GOT3 (cell line): ENCODE results near the gene RCL1.

Experiments used
- DNase-seq: peaks from one replicate; lab custom pipeline; 2025; ENCODE audit warnings: mixed read lengths; lab: John Stamatoyannopoulos, UW

The RCL1 gene

GRCh38 chr9:4844056-4844838 is 51.5 kb downstream of the RCL1 start:
- no peak for DNase-seq

GRCh38 chr9:4849369-4849768 is 56.6 kb downstream of the RCL1 start:
- DNase-seq, result no peak

- DNase-seq, result no peak
Measured at GRCh38 chr9:4850603-4851310, 58.0 kb downstream of the RCL1 start.

- no peak for DNase-seq
Measured at GRCh38 chr9:4852419-4852818, 59.7 kb downstream of the RCL1 start.

GRCh38 chr9:4854265-4854590 is 61.5 kb downstream of the RCL1 start:
- no peak for DNase-seq

GRCh38 chr9:4855841-4856240 is 63.1 kb downstream of the RCL1 start:
- no peak for DNase-seq

GRCh38 chr9:4857163-4857810 is 64.5 kb downstream of the RCL1 start:
- DNase-seq, result no peak

- no peak for DNase-seq
Measured at GRCh38 chr9:4859035-4859434, 66.3 kb downstream of the RCL1 start.

GRCh38 chr9:4860383-4860782 is 67.6 kb downstream of the RCL1 start:
- no peak for DNase-seq

- no peak for DNase-seq
Measured at GRCh38 chr9:4861145-4861544, 68.4 kb downstream of the RCL1 start.

- DNase-seq, result no peak
Measured at GRCh38 chr9:4861736-4862451, 69.2 kb downstream of the RCL1 start.

GRCh38 chr9:4862506-4863250 is 69.9 kb downstream of the RCL1 start:
- no peak for DNase-seq

- DNase-seq, result no peak
Measured at GRCh38 chr9:4864234-4864661, 71.5 kb downstream of the RCL1 start.

GRCh38 chr9:4864698-4865097 is 72.0 kb downstream of the RCL1 start:
- no peak for DNase-seq

- DNase-seq, result no peak
Measured at GRCh38 chr9:4865681-4866080, 72.9 kb downstream of the RCL1 start.

- DNase-seq, result no peak
Measured at GRCh38 chr9:4866239-4866969, 73.7 kb downstream of the RCL1 start.

- no peak for DNase-seq
Measured at GRCh38 chr9:4873066-4873465, 80.3 kb downstream of the RCL1 start.

- DNase-seq, result no peak
Measured at GRCh38 chr9:4875559-4875958, 82.8 kb downstream of the RCL1 start.

- DNase-seq, result no peak
Measured at GRCh38 chr9:4879115-4879558, 86.4 kb downstream of the RCL1 start.

- no peak for DNase-seq
Measured at GRCh38 chr9:4883326-4883873, 90.7 kb downstream of the RCL1 start.

- no peak for DNase-seq
Measured at GRCh38 chr9:4886698-4887097, 94.0 kb downstream of the RCL1 start.
